Measurements from ENCODE around the gene PDCD5. TPM values are rescaled to one million over a fixed set of nuclear protein-coding genes. Genes with fewer than 3 reads are reported as not detected.
"Not testable (repeated sequence)": the region's sequence is repeated elsewhere in the genome, so short reads cannot be mapped to it uniquely, and the experiment has no call there.

PDCD5 gene
- total RNA-seq, 4 donors from 2014 or later: 76.7 to 175 (median 106) TPM

DNA sequence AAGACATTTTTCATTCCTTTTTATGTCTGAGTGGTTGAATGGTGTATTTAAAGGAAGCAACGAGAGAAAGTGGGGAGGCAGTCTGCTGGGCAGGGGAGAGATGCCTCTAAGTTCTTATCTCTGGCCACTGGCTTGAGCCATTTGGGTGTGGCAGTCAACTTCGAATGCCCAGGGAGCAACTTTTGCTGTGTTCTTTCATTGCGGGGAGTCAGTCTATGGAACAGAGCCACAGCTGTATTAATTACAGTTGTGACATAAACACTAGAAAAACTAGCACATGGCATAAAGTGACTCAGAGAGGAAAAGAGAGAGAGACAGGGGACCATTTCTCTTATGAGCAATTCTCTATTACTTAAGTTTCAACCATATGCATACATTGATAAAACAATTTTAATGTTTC is 40.4 kb upstream of the PDCD5 start:
- WGBS, 2 donors (ENCODE audit: low coverage in 1 of 2): 56 to 83% methylated on average over 1 to 3 of the region's 3 CpGs
- in situ Hi-C loops (cut with MboI; ENCODE audit: low pct_ligation_motif_present in 1 of 4, low pct_unique_long_range_greater_than_20kb in 1 of 4, low sequenced_read_pairs in 3 of 4): no loop called here

GRCh38 chr19:32541376-32541775 is 39.6 kb upstream of the PDCD5 start:
- in situ Hi-C loops (cut with MboI; ENCODE audit: low pct_ligation_motif_present in 1 of 4, low pct_unique_long_range_greater_than_20kb in 1 of 4, low sequenced_read_pairs in 3 of 4); DNase-seq; H3K4me3 ChIP-seq; H3K27me3 ChIP-seq; H3K27ac ChIP-seq; H3K9me3 ChIP-seq; intact Hi-C loops (cut with DNase I; ENCODE audit: low total_unique reads); H3K4me1 ChIP-seq; H3K36me3 ChIP-seq: not testable (repeated sequence)
- WGBS, 2 donors (ENCODE audit: low coverage in 1 of 2): 93 to 100% methylated on average over 1 to 4 of the region's 5 CpGs

More for the DNA sequence above, 40.4 kb upstream of the PDCD5 start:
- H3K4me1 ChIP-seq: no peaks in the 10 kb centered on the region
- H3K27me3 ChIP-seq: no peaks in the 10 kb centered on the region
- H3K27ac ChIP-seq: no peak overlapping the region
- no peaks in the 10 kb centered on the region for H3K9me3 ChIP-seq
- no peak overlapping the region for H3K4me3 ChIP-seq
- H3K36me3 ChIP-seq: no peaks in the 10 kb centered on the region
- intact Hi-C loops (cut with DNase I; ENCODE audit: low total_unique reads): no loop called here
- TF ChIP-seq POLR2A (IDR thresholded peaks at IDR 0.05) (no peak), EP300 (IDR thresholded peaks at IDR 0.05; ENCODE audit: low read depth) (no peak), POLR2AphosphoS5 (IDR thresholded peaks at IDR 0.05) (no peak)
- TF ChIP-seq, protein P1, sequence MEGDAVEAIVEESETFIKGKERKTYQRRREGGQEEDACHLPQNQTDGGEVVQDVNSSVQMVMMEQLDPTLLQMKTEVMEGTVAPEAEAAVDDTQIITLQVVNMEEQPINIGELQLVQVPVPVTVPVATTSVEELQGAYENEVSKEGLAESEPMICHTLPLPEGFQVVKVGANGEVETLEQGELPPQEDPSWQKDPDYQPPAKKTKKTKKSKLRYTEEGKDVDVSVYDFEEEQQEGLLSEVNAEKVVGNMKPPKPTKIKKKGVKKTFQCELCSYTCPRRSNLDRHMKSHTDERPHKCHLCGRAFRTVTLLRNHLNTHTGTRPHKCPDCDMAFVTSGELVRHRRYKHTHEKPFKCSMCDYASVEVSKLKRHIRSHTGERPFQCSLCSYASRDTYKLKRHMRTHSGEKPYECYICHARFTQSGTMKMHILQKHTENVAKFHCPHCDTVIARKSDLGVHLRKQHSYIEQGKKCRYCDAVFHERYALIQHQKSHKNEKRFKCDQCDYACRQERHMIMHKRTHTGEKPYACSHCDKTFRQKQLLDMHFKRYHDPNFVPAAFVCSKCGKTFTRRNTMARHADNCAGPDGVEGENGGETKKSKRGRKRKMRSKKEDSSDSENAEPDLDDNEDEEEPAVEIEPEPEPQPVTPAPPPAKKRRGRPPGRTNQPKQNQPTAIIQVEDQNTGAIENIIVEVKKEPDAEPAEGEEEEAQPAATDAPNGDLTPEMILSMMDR (IDR thresholded peaks at IDR 0.05): no peak
- DNase-seq: no peak

GRCh38 chr19:32542477-32543108 is 38.4 kb upstream of the PDCD5 start:
- intact Hi-C loops (cut with DNase I; ENCODE audit: low total_unique reads) (no loop called here), in situ Hi-C loops (cut with MboI; ENCODE audit: low pct_ligation_motif_present in 1 of 4, low pct_unique_long_range_greater_than_20kb in 1 of 4, low sequenced_read_pairs in 3 of 4) (no loop called here)
- Histone ChIP-seq H3K27ac (no peak overlapping the region), H3K27me3 (no peaks in the 10 kb centered on the region), H3K4me3 (no peak overlapping the region), H3K4me1 (no peaks in the 10 kb centered on the region), H3K36me3 (no peaks in the 10 kb centered on the region), H3K9me3 (no peaks in the 10 kb centered on the region)
- TF ChIP-seq POLR2A (IDR thresholded peaks at IDR 0.05) (no peak), POLR2AphosphoS5 (IDR thresholded peaks at IDR 0.05) (no peak), EP300 (IDR thresholded peaks at IDR 0.05; ENCODE audit: low read depth) (no peak)
- TF ChIP-seq, protein P1 (IDR thresholded peaks at IDR 0.05): no peak
- DNase-seq: no peak
- 71 to 74% methylated on average over 6 to 8 of the region's 8 CpGs for WGBS, 2 donors (ENCODE audit: low coverage in 1 of 2)

- Histone ChIP-seq H3K36me3 (no peaks in the 10 kb centered on the region), H3K27me3 (no peaks in the 10 kb centered on the region), H3K27ac (no peak overlapping the region), H3K9me3 (no peaks in the 10 kb centered on the region), H3K4me1 (no peaks in the 10 kb centered on the region), H3K4me3 (no peak overlapping the region)
- no peak for DNase-seq
- no peak for TF ChIP-seq POLR2A (IDR thresholded peaks at IDR 0.05)
- TF ChIP-seq, protein P1 (IDR thresholded peaks at IDR 0.05): no peak
- no peak for TF ChIP-seq EP300 (IDR thresholded peaks at IDR 0.05; ENCODE audit: low read depth)
- no peak for TF ChIP-seq POLR2AphosphoS5 (IDR thresholded peaks at IDR 0.05)
- intact Hi-C loops (cut with DNase I; ENCODE audit: low total_unique reads): no loop called here
- in situ Hi-C loops (cut with MboI; ENCODE audit: low pct_ligation_motif_present in 1 of 4, low pct_unique_long_range_greater_than_20kb in 1 of 4, low sequenced_read_pairs in 3 of 4): no loop called here
- WGBS, 2 donors (ENCODE audit: low coverage in 1 of 2): 73 to 83% methylated on average over 5 to 11 of the region's 11 CpGs
Measured at GRCh38 chr19:32543115-32543900, 37.7 kb upstream of the PDCD5 start.
